Lung (tissue), 12 donors: ENCODE results near the gene ADAM12. TPM values are rescaled to one million over a fixed set of nuclear protein-coding genes. Genes with fewer than 3 reads are reported as not detected.

Experiments
- ATAC-seq: fragments of 200-7000 bp; cut with Tn5 transposase; one replicate; pipeline ENCODE4 v1.9.1; 2020; ENCODE audit warnings: moderate number of reproducible peaks; ENCODE audit not compliant: insufficient read depth, low FRiP score
- DNase-seq, 3 donors: peaks; one replicate each; pipeline ENCODE4 v3.0.0-alpha.2; 2013 to 2017
- H3K27ac ChIP-seq, 2 donors: one replicate each; pipeline ENCODE4 v1.5.1; 2013; ENCODE audit warnings: mild to moderate bottlenecking in 2 of 2, moderate library complexity in 2 of 2, control low read depth in 1 of 2, inconsistent platforms in 1 of 2, low read depth in 1 of 2, low read length in 1 of 2
- H3K27me3 ChIP-seq, 3 donors: one replicate each; pipeline ENCODE4 v1.5.1; 2013; ENCODE audit warnings: low read length in 2 of 3; ENCODE audit not compliant: control insufficient read depth in 3 of 3, insufficient read depth in 3 of 3
- H3K36me3 ChIP-seq, 4 donors: one replicate each; pipeline ENCODE4 v1.5.1; 2013; ENCODE audit warnings: low read length in 4 of 4, mild to moderate bottlenecking in 1 of 4, moderate library complexity in 1 of 4; ENCODE audit not compliant: control insufficient read depth in 4 of 4, insufficient read depth in 4 of 4
- H3K4me1 ChIP-seq, 5 donors: one replicate each; pipeline ENCODE4 v1.5.1; 2013; ENCODE audit warnings: low read length in 5 of 5, mild to moderate bottlenecking in 2 of 5, moderate library complexity in 1 of 5; ENCODE audit not compliant: control insufficient read depth in 5 of 5, insufficient read depth in 5 of 5
- H3K4me3 ChIP-seq: one replicate; pipeline ENCODE4 v1.5.1; 2013; ENCODE audit warnings: mild to moderate bottlenecking, control low read depth, moderate library complexity
- H3K9ac ChIP-seq, 2 donors: one replicate each; pipeline ENCODE4 v1.5.1; 2013; ENCODE audit warnings: low read length in 2 of 2, control low read depth in 1 of 2; ENCODE audit not compliant: insufficient read depth in 1 of 2
- H3K9me3 ChIP-seq, 4 donors: one replicate each; pipeline ENCODE4 v1.5.1; 2013; ENCODE audit warnings: low read length in 3 of 4, mild to moderate bottlenecking in 1 of 4, moderate library complexity in 1 of 4; ENCODE audit not compliant: control insufficient read depth in 4 of 4, insufficient read depth in 3 of 4
- CTCF ChIP-seq: IDR thresholded peaks from 2 replicates; pipeline ENCODE4 v1.5.1; 2012; ENCODE audit warnings: mild to moderate bottlenecking; ENCODE audit errors: control extremely low read depth, extremely low read depth
- WGBS, 2 donors: extraction: QIAGEN DNeasy Blood & Tissue Kit; methylation state at CpG; one replicate each; pipeline ENCODE4 v1.1.7; 2013; 5-methylcytosine and 5-hydroxymethylcytosine counted together
- polyA plus RNA-seq, 2 donors: library from polyadenylated mRNA; stranded (reverse); fragments of 200-250 nt; gene quantifications; one replicate each; pipeline ENCODE4 v1.2.1, GENCODE V29; 2013
- total RNA-seq, 2 donors: library from RNA; depleted of rRNA in 1 of 2; stranded (reverse); fragments of >200 nt in 1 of 2; gene quantifications; one replicate each; pipeline ENCODE4 v1.2.1, GENCODE V29; 2014 to 2021
- donor health status: control.
- donor health status: control.
- donor health status: Bipolar disorder and iron deficiency.
- donor health status: healthy.
- donor health status: DM: yes; HTN: yes; CAD: no.

ADAM12 gene
- total and polyA plus RNA-seq, 4 donors: 0.16 to 5.8 (median 0.85) TPM

- no peak overlapping the region for H3K4me3 ChIP-seq
- H3K27ac ChIP-seq: no peak overlapping the region
- WGBS, 2 donors: 75 to 85% methylated on average over 4 of the region's 4 CpGs
- H3K36me3 ChIP-seq: no peaks in the 10 kb centered on the region
- TF ChIP-seq CTCF: no peak
- H3K9me3 ChIP-seq: no peaks in the 10 kb centered on the region
- DNase-seq (no peak), ATAC-seq (no peak)
- no peak overlapping the region for H3K9ac ChIP-seq
- no peaks in the 10 kb centered on the region for H3K27me3 ChIP-seq
- H3K4me1 ChIP-seq: peaks cover 0 to 24% (median 3%) of the 10 kb centered on the region in 5 donors
Measured at GRCh38 chr10:126108693-126109092, 279.6 kb downstream of the ADAM12 start.

- no peak for TF ChIP-seq CTCF
- Histone ChIP-seq H3K4me3 (no peak overlapping the region), H3K27me3 (no peaks in the 10 kb centered on the region), H3K9me3 (peaks cover 0 to 2% (median 0%) of the 10 kb centered on the region in 4 donors), H3K4me1 (peaks cover 0 to 4% (median under 1%) of the 10 kb centered on the region in 5 donors), H3K36me3 (no peaks in the 10 kb centered on the region), H3K9ac (no peak overlapping the region), H3K27ac (no peak overlapping the region)
- ATAC-seq (no peak), DNase-seq (no peak)
- WGBS, 2 donors: 52 to 75% methylated on average over 8 of the region's 8 CpGs
Measured at GRCh38 chr10:126104767-126105166, 283.5 kb downstream of the ADAM12 start.

- Histone ChIP-seq H3K36me3 (no peaks in the 10 kb centered on the region), H3K4me1 (peaks cover 0 to 2% (median 0%) of the 10 kb centered on the region in 5 donors), H3K9me3 (peaks cover 0 to 2% (median 0%) of the 10 kb centered on the region in 4 donors), H3K9ac (no peak overlapping the region), H3K4me3 (no peak overlapping the region), H3K27ac (no peak overlapping the region), H3K27me3 (no peaks in the 10 kb centered on the region)
- ATAC-seq (no peak), DNase-seq (no peak)
- TF ChIP-seq CTCF: no peak
- WGBS, 2 donors: 84 to 90% methylated on average over 9 of the region's 9 CpGs
Measured at GRCh38 chr10:126102636-126103035, 285.6 kb downstream of the ADAM12 start.

- ATAC-seq (no peak), DNase-seq (no peak)
- Histone ChIP-seq H3K27me3 (no peaks in the 10 kb centered on the region), H3K27ac (no peak overlapping the region), H3K9me3 (peaks cover 0 to 2% (median 0%) of the 10 kb centered on the region in 4 donors), H3K4me3 (no peak overlapping the region), H3K4me1 (peaks cover 0 to 1% (median 0%) of the 10 kb centered on the region in 5 donors), H3K36me3 (no peaks in the 10 kb centered on the region), H3K9ac (no peak overlapping the region)
- TF ChIP-seq CTCF: no peak
- WGBS, 2 donors: 33 to 61% methylated on average over 4 of the region's 4 CpGs
Measured at GRCh38 chr10:126101736-126102135, 286.5 kb downstream of the ADAM12 start.
